ENCODE data around the gene FAM111A. TPM values are rescaled to one million over a fixed set of nuclear protein-coding genes. Genes with fewer than 3 reads are reported as not detected.
A peak's percentile ranks its signal among the peaks of the same experiment; 100 is the strongest.
"Not testable (repeated sequence)": the region's sequence is repeated elsewhere in the genome, so short reads cannot be mapped to it uniquely, and the experiment has no call there.

FAM111A gene
- total RNA-seq, 2 donors from 2014 or later: 24.9 to 38.1 TPM

DNA sequence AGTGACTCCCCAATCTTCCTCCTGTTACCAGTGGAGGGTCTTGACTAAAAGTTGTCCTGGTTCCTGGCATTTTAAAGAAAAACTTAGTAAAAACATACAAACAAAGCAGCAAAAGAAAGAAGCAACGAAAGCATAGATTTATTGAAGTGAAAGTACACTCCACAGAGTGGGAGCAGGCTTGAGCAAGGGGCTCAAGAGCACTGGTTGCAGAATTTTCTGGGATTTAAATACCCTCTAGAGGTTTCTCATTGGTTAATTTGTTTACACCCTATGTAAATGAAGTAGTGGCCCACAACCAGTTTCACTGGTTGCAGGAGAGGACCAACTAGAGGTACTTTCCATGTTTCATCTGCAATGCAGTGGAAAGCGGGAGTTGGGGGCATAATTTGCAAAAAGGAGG lies 24.9 kb upstream of the FAM111A start:
- no peaks in the 10 kb centered on the region for H3K36me3 ChIP-seq
- no peaks in the 10 kb centered on the region for H3K9me3 ChIP-seq
- H3K4me1 ChIP-seq: no peaks in the 10 kb centered on the region
- H3K27me3 ChIP-seq: no peaks in the 10 kb centered on the region
- H3K27ac ChIP-seq: no peak overlapping the region
- TF ChIP-seq, protein P1, sequence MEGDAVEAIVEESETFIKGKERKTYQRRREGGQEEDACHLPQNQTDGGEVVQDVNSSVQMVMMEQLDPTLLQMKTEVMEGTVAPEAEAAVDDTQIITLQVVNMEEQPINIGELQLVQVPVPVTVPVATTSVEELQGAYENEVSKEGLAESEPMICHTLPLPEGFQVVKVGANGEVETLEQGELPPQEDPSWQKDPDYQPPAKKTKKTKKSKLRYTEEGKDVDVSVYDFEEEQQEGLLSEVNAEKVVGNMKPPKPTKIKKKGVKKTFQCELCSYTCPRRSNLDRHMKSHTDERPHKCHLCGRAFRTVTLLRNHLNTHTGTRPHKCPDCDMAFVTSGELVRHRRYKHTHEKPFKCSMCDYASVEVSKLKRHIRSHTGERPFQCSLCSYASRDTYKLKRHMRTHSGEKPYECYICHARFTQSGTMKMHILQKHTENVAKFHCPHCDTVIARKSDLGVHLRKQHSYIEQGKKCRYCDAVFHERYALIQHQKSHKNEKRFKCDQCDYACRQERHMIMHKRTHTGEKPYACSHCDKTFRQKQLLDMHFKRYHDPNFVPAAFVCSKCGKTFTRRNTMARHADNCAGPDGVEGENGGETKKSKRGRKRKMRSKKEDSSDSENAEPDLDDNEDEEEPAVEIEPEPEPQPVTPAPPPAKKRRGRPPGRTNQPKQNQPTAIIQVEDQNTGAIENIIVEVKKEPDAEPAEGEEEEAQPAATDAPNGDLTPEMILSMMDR (IDR thresholded peaks at IDR 0.05): no peak
- H3K9ac ChIP-seq (ENCODE audit: low read depth in 2 of 2, low read length in 2 of 2): no peak overlapping the region
- H3K4me3 ChIP-seq: no peak overlapping the region
- no peak for DNase-seq
- intact Hi-C loops (cut with DNase I): no loop called here

DNA sequence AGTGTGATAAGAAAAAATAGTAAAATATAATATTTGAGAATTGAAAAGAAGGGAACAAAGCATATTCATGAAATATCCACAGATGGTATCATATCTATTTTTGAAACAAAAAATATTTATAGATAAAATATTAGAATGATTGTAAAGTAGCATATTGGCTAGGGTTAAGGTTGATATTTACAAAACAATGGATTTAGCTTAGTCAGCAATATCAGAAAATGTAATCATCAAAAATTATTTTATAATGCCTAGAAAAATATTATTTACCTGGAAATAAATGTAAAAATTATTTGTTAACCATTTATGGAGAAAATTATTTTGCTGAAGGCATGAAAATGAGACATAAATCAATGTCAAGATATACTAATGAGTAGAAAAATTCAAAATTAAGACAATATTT lies 22.8 kb upstream of the FAM111A start:
- no peak overlapping the region for H3K9ac ChIP-seq (ENCODE audit: low read depth in 2 of 2, low read length in 2 of 2)
- no peak overlapping the region for H3K27ac ChIP-seq
- no peaks in the 10 kb centered on the region for H3K36me3 ChIP-seq
- H3K4me1 ChIP-seq: no peaks in the 10 kb centered on the region
- DNase-seq: no peak
- intact Hi-C loops (cut with DNase I): no loop called here
- H3K9me3 ChIP-seq: no peaks in the 10 kb centered on the region
- no peak overlapping the region for H3K4me3 ChIP-seq
- H3K27me3 ChIP-seq: no peaks in the 10 kb centered on the region
- TF ChIP-seq, protein P1 (IDR thresholded peaks at IDR 0.05): no peak

DNA sequence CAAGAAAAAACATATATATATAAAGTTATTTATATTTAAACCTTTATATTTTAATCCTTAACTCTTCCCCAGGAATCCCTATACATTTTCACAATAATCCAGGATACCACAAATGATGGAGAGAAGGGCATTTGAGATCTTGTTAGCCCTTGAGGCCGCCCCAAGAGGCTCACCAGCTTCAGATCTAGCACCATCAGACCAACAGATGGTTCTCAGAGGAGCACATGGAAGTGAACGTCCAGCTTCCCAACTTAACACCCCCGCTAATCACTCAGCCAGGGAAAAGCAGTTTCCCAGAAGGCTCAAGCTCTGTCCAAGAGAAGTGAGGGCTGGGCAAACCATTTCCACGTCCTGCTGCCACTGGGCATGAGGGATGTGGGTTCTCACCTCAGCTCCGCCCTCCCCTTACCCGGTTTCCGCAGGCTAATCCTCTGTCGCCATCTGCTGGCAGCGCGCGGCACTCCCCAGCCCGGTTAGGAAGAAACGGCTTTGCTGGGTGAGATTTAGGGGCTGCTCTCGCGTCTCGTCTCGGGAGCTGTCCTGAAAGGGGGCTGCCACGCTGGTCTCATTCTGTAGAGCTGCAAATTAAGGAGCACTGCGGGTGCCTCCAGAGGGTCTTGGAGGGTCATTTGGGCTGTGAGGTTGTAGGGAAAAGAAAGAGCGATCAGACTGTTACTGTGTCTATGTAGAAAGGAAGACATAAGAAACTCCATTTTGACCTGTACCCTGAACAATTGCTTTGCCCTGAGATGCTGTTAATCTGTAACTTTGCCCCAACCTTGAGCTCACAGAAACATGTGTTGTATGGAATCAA lies 6.8 kb upstream of the FAM111A start:
- intact Hi-C loops (cut with DNase I): loop anchor here (2.0 to 10.0 kb wide), 2 partner anchors 43 to 81 kb away; no protein-coding TSS in a partner anchor
- H3K27ac ChIP-seq: no peak overlapping the region
- peak; percentile 87 for DNase-seq
- H3K9ac ChIP-seq (ENCODE audit: low read depth in 2 of 2, low read length in 2 of 2): peak overlapping the region in 1 of 2 donors; percentile 1
- H3K27me3 ChIP-seq: no peaks in the 10 kb centered on the region
- H3K36me3 ChIP-seq: no peaks in the 10 kb centered on the region
- H3K9me3 ChIP-seq: no peaks in the 10 kb centered on the region
- no peak overlapping the region for H3K4me3 ChIP-seq
- no peaks in the 10 kb centered on the region for H3K4me1 ChIP-seq
- TF ChIP-seq, protein P1 (IDR thresholded peaks at IDR 0.05): peak; percentile 95

DNA sequence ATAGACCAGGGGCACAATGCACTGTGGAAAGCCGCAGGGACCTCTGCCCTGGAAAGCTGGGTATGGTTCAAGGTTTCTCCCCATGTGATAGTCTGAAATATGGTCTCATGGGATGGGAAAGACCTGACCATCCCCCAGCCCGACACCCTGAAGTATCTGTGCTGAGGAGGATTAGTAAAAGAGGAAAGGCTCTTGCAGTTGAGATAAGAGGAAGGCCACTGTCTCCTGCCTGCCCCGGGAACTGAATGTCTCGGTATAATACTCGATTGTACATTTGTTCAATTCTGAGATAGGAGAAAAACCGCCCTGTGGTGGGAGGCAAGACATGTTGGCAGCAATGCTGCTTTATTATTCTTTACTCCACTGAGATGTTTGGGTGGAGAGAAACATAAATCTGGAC lies 6.1 kb upstream of the FAM111A start:
- H3K9me3 ChIP-seq; H3K27ac ChIP-seq; H3K4me3 ChIP-seq; H3K9ac ChIP-seq (ENCODE audit: low read depth in 2 of 2, low read length in 2 of 2); H3K4me1 ChIP-seq; H3K36me3 ChIP-seq; H3K27me3 ChIP-seq; DNase-seq: not testable (repeated sequence)
- intact Hi-C loops (cut with DNase I): loop anchor here (2.0 to 10.0 kb wide), 2 partner anchors 44 to 82 kb away; no protein-coding TSS in a partner anchor

DNA sequence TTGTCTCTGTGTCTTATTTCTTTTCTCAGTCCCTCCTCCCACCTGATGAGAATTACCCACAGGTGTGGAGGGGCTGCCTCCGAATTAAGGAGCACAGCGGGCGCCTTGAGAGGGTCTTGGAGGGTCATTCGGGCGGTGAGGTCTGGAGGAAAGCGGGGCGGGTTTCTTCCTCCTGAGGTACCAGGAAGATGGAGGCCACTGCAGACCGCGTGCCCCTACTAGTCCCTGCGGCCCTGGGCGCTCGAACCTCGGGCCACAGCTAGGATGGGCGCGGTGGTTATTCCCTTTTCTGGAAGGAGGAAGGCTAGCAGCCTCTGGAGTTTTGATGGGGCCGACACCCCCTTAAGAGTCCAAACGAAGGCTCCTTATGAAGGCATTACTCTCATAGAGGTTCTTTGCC lies 5.5 kb upstream of the FAM111A start:
- Histone ChIP-seq H3K4me1 (no peaks in the 10 kb centered on the region), H3K27ac (no peak overlapping the region), H3K4me3 (no peak overlapping the region), H3K9me3 (no peaks in the 10 kb centered on the region), H3K27me3 (no peaks in the 10 kb centered on the region), H3K36me3 (no peaks in the 10 kb centered on the region), H3K9ac (ENCODE audit: low read depth in 2 of 2, low read length in 2 of 2) (no peak overlapping the region)
- intact Hi-C loops (cut with DNase I): loop anchor here (2.0 to 10.0 kb wide), 2 partner anchors 44 to 82 kb away; no protein-coding TSS in a partner anchor
- TF ChIP-seq, protein P1 (IDR thresholded peaks at IDR 0.05): no peak
- no peak for DNase-seq

DNA sequence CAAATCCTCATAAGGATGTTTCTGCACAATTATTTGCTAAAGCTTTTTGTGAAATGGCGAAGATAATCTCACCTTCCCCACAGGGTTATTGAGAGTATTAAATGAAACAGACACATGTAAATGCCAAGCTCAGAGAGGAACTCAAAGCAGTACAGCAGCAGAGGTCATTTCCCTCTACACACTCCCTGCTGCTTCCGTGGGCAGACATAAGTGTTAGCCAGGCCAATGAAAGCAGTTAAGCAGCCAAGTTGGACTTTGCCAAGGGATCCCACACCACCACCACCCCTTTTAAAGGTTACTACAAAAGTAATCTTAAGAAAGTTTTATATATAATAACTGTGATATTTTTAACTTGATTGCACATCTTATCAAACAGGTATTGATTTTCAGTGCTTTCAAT lies 4.0 kb upstream of the FAM111A start:
- H3K9me3 ChIP-seq: no peaks in the 10 kb centered on the region
- no peaks in the 10 kb centered on the region for H3K4me1 ChIP-seq
- H3K36me3 ChIP-seq: no peaks in the 10 kb centered on the region
- intact Hi-C loops (cut with DNase I): loop anchor here (10.0 kb wide), 1 partner anchor 84 kb away; no protein-coding TSS in a partner anchor
- H3K27ac ChIP-seq: no peak overlapping the region
- no peak for DNase-seq
- H3K27me3 ChIP-seq: no peaks in the 10 kb centered on the region
- TF ChIP-seq, protein P1 (IDR thresholded peaks at IDR 0.05): no peak
- no peak overlapping the region for H3K9ac ChIP-seq (ENCODE audit: low read depth in 2 of 2, low read length in 2 of 2)
- H3K4me3 ChIP-seq: no peak overlapping the region

Measured in colonic mucosa (tissue), 4 donors.